GM12801 (cell line): Measurements from ENCODE around the gene CANT1.

Source experiments
- CTCF ChIP-seq: IDR thresholded peaks from one replicate; pipeline ENCODE4 v1.5.1; 2011; ENCODE audit warnings: control low read depth; ENCODE audit not compliant: insufficient read length; ENCODE audit errors: extremely low read depth

Gene CANT1

DNA sequence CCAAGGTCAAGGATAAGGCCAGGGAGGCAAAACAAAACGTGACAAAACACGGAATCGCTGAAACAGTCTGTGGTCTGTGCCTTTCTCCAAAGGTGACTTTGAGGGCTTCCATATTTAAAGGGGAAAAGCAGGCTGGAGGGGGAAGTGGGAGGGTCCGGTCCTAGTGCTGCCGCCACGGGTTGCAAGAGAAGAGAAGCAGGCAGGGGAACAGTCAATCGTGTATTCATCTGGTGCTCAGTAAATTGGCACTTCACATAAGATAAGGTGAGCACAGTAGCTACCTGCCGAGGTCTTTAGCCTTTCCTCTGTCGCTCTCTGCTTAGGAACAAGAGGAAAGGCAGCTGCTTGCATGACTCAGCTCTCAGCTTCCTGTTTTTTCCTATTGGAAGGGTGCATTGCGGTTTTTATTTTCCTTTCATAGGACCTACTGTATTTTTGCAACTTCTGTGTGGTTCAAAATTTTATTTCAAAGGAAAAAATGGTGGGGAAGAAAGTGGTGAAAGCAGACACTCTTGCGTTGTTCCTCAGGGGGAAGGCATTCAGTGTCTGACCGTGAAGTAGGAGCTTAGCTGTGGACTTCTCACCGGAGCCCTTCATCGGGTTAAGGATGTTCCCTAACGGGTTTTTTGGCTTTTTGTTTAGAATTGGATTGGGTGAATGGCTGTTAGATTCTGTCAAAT is 22.8 kb downstream of the CANT1 start:
- TF ChIP-seq CTCF = no peak

DNA sequence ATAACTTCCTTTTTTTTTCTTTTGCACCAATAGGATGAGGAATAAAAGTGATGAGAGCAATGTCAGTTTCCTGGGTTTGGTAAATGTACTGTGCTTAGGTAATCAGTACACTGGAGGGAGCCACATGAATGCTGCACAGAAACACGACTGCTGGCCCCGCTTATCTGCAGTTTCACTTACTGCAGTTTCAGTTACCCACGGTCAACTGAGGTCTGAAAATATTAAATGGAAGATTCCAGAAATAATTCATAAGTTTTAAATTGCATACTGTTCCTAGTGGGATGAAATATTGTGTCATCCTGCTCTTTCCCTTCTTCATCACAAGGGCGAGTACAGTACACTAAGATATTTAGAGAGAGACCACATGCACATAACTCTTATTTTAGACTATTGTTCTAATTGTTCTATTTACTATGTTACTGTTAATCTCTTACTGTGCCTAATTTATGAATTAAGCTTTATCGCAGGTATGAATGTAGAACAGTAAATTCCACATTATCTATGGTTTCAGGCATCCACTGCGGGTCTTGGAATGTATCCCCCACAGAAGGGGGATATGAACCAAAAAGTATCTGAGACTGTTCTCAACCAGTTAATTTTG is 23.4 kb downstream of the CANT1 start:
- no peak for TF ChIP-seq CTCF

- TF ChIP-seq CTCF = no peak
Measured at GRCh38 chr17:78985395-78985794, 24.2 kb downstream of the CANT1 start.

DNA sequence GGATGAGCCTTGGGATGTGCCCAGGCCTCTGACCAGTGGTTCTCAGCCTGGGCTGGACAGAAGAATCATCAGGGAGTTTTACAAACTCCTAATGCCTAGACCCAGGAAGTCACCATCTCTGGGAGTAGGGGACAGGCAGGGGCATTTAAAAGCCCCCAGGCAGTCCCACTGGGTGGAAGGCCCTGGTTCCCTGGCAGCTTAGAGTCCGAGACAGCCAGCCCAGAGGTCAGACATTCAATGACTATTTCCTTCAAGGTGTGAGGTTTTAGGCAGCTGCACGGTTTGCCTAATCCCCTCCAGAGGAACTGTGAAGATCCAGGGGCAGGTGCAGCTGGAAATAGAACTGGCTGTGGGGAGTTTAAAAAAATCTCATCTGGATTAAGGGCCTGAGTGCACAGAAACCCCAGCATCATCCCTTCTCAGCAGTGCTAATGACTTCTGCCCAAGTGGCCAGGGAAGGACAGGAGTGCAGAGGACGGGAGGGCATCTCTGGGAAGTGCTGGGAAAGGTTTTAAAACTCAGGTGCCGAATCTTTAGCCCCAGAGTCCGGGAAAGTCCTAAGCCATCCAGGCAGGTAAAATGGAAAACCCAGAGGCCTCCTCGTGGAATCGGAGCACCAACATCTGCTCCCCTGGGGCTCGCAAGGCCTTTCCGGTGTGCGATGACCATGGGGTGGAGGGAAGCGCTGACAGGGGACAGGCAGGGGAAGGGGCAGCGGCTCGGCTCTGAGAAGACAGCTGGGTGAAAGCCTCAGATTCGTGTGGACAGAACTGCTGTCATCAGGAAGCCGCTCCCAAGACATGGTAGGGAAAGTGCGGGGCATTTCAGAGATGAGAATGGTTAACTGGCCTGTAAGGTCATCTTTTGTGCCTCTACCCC is 28.3 kb downstream of the CANT1 start:
- TF ChIP-seq CTCF = no peak

- no peak for TF ChIP-seq CTCF
Measured at GRCh38 chr17:78980624-78980972, 29.0 kb downstream of the CANT1 start.

DNA sequence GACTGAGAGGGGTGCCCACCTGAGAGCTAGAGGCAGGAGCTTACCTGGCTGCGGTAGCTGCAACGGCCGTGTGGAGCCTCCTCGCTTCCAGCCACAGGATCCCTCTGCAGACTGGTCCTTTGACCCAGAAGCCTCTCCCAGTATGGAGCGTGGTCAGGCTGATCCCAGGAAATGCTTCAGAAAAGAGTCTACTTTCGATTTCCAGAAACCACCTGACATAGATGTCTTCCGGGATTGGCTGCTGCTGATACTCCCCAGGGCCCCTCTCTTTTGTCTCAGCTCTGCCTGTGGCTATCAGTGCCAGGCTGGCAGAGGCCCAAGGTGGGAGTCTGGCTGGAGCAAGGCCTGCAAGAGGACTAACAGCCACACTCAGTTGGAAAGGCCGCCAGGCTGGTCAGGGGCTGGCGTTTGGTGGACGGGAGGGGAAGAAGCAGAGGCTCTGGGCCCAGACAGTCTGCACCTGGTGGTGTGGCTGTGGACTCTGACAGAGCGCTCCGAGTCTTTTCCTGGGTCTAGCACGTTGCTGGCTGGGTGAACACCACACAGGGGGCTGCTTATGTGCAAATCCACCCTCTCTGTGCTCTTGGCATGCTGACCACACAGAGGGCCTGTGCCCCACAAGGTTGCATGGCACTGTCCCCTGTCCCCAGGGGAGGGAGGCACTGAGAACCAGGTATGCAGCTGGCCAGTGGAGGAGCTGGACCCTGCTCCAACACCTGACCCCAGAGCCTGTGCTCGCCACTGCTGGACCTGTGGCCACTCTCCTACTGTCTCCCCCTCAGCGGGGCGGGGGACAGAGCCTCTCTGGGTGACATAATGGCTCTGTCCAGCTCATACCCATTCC is 29.6 kb downstream of the CANT1 start, which contains the start of gene LGALS3BP:
Gene LGALS3BP, minus strand, starts transcription at position 144 of the 844 bp plus-strand sequence. CDS start 2,732 bp downstream, outside the sequence.
- TF ChIP-seq CTCF = no peak
